ENCODE measurements around the gene JAK3.

Gene JAK3

GRCh38 chr19:17794412-17794730 lies 53.4 kb downstream of the JAK3 start (continued):
- TF ChIP-seq PATZ1 (CRISPR knock-in tag; IDR thresholded peaks at IDR 0.05; ENCODE audit: borderline replicate concordance) (no peak), CSDC2 (CRISPR knock-in tag; IDR thresholded peaks at IDR 0.05) (no peak), ESRRG (CRISPR knock-in tag; IDR thresholded peaks at IDR 0.05) (no peak), ZNF70 (CRISPR knock-in tag; IDR thresholded peaks at IDR 0.05) (no peak), BACH2 (CRISPR knock-in tag; IDR thresholded peaks at IDR 0.05; ENCODE audit: borderline replicate concordance) (no peak), SNAI2 (CRISPR knock-in tag; IDR thresholded peaks at IDR 0.05) (no peak)

GRCh38 chr19:17790059-17790780 lies 57.6 kb downstream of the JAK3 start:
- ATAC-seq = no peak
- TF ChIP-seq, protein P1, sequence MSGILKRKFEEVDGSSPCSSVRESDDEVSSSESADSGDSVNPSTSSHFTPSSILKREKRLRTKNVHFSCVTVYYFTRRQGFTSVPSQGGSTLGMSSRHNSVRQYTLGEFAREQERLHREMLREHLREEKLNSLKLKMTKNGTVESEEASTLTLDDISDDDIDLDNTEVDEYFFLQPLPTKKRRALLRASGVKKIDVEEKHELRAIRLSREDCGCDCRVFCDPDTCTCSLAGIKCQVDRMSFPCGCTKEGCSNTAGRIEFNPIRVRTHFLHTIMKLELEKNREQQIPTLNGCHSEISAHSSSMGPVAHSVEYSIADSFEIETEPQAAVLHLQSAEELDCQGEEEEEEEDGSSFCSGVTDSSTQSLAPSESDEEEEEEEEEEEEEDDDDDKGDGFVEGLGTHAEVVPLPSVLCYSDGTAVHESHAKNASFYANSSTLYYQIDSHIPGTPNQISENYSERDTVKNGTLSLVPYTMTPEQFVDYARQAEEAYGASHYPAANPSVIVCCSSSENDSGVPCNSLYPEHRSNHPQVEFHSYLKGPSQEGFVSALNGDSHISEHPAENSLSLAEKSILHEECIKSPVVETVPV (CRISPR knock-in tag; IDR thresholded peaks at IDR 0.05) = no peak
- no peak for TF ChIP-seq ZC3H10 (CRISPR knock-in tag; IDR thresholded peaks at IDR 0.05)
- TF ChIP-seq SNAI2 (CRISPR knock-in tag; IDR thresholded peaks at IDR 0.05) = no peak
- no peak for TF ChIP-seq ZNF70 (CRISPR knock-in tag; IDR thresholded peaks at IDR 0.05)
- no peak for TF ChIP-seq ZNF8 (CRISPR knock-in tag; IDR thresholded peaks at IDR 0.05)
- no peak for TF ChIP-seq ESRRG (CRISPR knock-in tag; IDR thresholded peaks at IDR 0.05)
- TF ChIP-seq CREB5 (CRISPR knock-in tag; IDR thresholded peaks at IDR 0.05; ENCODE audit: low read depth) = no peak
- no peak for TF ChIP-seq RARB (CRISPR knock-in tag; IDR thresholded peaks at IDR 0.05)
- TF ChIP-seq CSDC2 (CRISPR knock-in tag; IDR thresholded peaks at IDR 0.05) = no peak
- TF ChIP-seq GLIS3 (CRISPR knock-in tag; IDR thresholded peaks at IDR 0.05) = no peak
- no peak for TF ChIP-seq BACH2 (CRISPR knock-in tag; IDR thresholded peaks at IDR 0.05; ENCODE audit: borderline replicate concordance)
- TF ChIP-seq ZNF565 (CRISPR knock-in tag; conservative IDR thresholded peaks at IDR 0.05; ENCODE audit: low read depth) = no peak
- no peak for TF ChIP-seq ARNTL (CRISPR knock-in tag; IDR thresholded peaks at IDR 0.05; ENCODE audit: borderline replicate concordance, low read depth)
- TF ChIP-seq ISL1 (CRISPR knock-in tag; IDR thresholded peaks at IDR 0.05) = no peak
- TF ChIP-seq OSR1 (CRISPR knock-in tag; IDR thresholded peaks at IDR 0.05) = no peak
- no peak for TF ChIP-seq ZFP30 (CRISPR knock-in tag; IDR thresholded peaks at IDR 0.05)
- no peak for TF ChIP-seq ZFP3 (CRISPR knock-in tag; IDR thresholded peaks at IDR 0.05)
- TF ChIP-seq TCF4 (CRISPR knock-in tag; IDR thresholded peaks at IDR 0.05; ENCODE audit: borderline replicate concordance) = no peak

DNA sequence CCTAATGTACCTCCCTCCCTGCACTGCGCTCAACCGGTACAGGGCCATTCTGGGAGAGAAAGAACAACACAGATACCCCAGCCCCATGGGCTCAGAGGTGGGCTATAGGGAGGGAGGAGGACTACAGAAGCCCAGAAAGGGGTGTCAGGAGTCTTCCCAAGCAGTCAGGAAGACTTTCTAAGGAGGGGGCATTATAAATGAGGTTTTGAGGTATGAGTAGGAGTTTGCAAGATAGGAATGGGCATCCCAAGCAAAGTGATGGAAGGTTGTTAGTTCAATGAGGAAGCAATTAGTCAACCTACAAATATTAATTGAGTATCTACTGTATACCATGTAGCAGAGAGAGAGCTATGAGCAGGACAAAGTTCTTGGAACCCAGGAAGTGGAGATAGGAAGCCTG lies 59.1 kb downstream of the JAK3 start:
- ATAC-seq = no peak
- no peak for TF ChIP-seq ZNF565 (CRISPR knock-in tag; conservative IDR thresholded peaks at IDR 0.05; ENCODE audit: low read depth)
- peak; percentile 99 for TF ChIP-seq ZFP3 (CRISPR knock-in tag; IDR thresholded peaks at IDR 0.05)

GRCh38 chr19:17787274-17787913 lies 60.4 kb downstream of the JAK3 start:
- TF ChIP-seq ZFP30 (CRISPR knock-in tag; IDR thresholded peaks at IDR 0.05) = no peak
- no peak for TF ChIP-seq SNAI2 (CRISPR knock-in tag; IDR thresholded peaks at IDR 0.05)
- no peak for TF ChIP-seq BACH2 (CRISPR knock-in tag; IDR thresholded peaks at IDR 0.05; ENCODE audit: borderline replicate concordance)
- no peak for TF ChIP-seq POU6F1 (CRISPR knock-in tag; IDR thresholded peaks at IDR 0.05; ENCODE audit: borderline replicate concordance, low read depth)
- no peak for TF ChIP-seq TOX (CRISPR knock-in tag; IDR thresholded peaks at IDR 0.05; ENCODE audit: borderline replicate concordance)
- TF ChIP-seq ESRRG (CRISPR knock-in tag; IDR thresholded peaks at IDR 0.05) = no peak
- no peak for TF ChIP-seq GLIS3 (CRISPR knock-in tag; IDR thresholded peaks at IDR 0.05)
- no peak for TF ChIP-seq CSDC2 (CRISPR knock-in tag; IDR thresholded peaks at IDR 0.05)
- no peak for TF ChIP-seq ZFP3 (CRISPR knock-in tag; IDR thresholded peaks at IDR 0.05)
- no peak for TF ChIP-seq PATZ1 (CRISPR knock-in tag; IDR thresholded peaks at IDR 0.05; ENCODE audit: borderline replicate concordance)
- TF ChIP-seq PPARA (CRISPR knock-in tag; IDR thresholded peaks at IDR 0.05; ENCODE audit: borderline replicate concordance) = no peak
- no peak for ATAC-seq

Data from SK-N-SH treated with all-trans-retinoic acid at 6 μM for 48 hours (cell line).